RKO (cell line): ENCODE results near the gene SOAT2.

Experiments
- DNase-seq: peaks from one replicate; pipeline ENCODE4 v3.0.0-alpha.2; 2016; ENCODE audit warnings: low spot score

Gene SOAT2

DNA sequence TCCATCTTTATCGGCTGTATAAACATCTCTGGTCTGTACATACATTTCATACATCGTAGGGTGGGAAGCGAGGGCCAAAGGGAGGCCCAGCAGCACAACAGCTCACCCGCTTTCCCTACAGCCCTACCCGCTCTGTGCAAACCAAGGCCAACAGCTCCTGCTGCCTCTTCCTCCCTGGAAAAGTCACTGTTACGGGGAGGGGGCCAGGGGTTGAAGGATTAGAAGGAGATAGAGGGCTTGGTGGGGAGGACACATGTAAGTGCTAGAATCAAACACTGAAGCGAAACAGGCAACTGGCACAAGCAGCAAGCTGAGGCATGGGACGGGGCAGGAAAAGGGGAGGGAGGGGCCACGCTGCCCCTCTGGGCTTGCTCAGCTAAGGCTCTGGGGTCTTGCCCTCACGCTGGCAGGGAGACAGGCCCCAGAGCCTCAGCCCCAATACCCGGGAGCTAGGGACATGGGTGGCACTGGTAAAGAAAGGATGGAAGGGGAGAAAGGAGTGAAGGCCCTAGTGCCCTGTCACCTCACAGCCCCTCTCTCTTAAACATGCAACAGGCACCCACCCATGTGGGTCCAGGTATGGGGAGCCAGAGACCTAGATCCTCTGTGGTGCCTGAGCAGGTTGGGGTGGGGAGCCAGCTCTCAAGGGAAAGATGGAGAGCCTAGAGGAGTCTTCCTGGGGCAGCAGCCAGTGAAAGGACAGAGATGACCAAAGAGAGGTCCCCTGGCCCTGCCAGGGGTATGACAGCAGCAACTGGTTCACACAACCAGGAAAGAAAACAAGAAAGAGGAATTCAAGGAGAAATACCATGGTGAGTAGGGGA, 38.5 kb upstream of the SOAT2 start:
- DNase-seq, result no peak

DNA sequence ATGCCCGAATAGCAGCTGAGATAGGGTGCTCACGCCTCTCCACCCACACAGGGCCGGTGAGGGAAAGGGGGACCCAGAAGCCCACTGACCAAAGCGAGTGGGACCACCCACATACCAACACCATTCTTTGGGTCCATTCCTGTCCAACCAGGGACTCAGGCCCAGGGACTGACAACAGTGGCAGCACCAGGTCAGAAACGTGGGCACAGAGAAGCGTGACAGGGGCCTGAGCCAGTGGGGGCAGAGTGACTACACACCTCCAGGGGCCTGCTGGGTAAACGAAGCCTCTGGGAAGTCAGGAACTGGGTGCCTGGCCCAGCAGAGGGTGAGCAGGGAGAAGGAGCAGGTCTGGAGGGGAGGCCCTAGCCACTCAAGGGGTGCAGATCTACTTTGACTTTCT, 37.8 kb upstream of the SOAT2 start:
- DNase-seq, result no peak

DNA sequence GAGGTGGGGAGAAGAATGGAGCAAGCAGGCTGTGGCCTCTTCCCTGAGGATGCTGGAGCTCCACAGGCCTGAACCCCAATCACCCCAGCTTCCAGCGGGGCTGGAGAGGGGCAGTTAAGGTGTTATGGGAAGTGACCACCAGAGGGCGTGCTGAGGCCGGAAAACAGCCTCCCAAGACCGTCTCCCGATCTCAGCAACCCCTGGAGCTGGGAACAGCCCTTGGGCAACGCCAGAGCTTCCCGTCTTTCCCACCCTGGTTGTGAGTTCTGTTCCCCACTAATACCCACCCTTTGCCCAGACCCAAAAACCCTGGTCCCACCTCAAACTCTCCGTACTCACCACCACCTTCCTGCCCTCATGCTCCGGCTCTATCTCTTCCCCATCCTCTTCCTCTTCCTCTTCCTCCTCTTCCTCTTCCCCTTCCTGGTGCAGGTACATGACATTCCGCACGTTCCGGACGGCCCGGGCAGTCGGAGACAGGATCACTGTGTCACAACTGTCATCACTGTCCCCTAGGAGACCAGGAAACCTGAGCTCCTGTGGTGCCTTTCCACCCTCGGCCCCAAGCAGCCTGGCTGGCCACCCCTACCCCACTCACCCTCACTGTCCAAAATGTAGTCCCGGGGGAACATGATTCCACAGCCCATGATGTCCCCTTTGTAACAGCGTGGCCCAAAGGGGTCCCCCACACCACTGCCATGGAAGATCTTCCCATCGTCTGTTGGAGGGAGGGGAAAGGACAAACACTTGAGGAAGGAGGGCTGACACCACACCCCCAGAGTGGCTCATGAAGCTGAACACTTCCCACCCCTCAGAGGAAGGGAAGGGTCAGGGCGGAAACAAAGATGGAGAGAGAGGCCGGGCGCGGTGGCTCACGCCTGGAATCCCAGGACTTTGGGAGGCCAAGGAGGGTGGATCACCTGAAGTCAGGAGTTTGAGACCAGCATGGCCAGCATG, 37.0 kb upstream of the SOAT2 start:
- DNase-seq, result peak; percentile 77

DNA sequence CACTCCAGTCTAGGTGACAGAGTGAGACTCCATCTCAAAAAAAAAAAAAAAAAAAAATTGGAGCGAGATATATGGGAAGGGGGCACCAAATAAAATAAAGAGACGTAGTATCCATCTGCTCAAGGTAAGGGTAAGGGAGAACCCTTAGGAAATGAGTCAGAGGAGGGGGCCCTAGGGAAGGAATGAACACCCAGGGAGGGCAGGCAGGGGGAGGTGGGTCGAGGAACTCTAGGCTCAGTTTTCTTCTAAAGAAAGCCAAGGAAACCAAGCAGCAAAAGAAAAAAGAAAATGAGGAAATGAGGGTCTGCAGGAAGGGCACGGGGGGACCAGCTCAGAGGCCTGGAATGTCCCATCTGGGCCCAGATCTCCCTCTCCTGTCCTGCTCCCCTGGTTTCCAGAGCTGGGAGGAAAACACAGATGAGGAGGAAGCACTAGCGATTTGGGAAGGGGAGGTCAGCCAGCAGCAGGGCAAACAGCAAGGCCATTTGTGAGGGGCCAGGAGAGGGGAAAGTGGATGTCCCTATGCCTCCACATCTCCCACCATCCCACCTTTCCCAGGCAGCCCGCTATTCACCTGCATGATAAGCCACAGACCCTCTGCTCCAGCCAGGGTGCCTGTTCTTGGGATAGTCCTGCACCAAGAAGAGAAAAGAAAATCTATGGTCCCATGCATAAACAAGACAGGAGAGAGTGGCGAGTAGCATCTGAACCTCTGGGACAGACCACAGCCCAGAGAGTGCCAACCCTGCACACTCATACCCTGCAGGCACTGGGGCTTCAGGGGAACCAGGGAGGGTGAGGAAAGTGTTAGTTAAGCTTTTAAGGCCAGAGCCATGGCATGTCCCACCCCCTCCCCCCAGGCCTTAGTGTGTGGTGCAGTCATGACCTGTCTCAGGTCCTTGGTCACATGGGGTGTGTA, 36.0 kb upstream of the SOAT2 start:
- DNase-seq, result no peak

DNA sequence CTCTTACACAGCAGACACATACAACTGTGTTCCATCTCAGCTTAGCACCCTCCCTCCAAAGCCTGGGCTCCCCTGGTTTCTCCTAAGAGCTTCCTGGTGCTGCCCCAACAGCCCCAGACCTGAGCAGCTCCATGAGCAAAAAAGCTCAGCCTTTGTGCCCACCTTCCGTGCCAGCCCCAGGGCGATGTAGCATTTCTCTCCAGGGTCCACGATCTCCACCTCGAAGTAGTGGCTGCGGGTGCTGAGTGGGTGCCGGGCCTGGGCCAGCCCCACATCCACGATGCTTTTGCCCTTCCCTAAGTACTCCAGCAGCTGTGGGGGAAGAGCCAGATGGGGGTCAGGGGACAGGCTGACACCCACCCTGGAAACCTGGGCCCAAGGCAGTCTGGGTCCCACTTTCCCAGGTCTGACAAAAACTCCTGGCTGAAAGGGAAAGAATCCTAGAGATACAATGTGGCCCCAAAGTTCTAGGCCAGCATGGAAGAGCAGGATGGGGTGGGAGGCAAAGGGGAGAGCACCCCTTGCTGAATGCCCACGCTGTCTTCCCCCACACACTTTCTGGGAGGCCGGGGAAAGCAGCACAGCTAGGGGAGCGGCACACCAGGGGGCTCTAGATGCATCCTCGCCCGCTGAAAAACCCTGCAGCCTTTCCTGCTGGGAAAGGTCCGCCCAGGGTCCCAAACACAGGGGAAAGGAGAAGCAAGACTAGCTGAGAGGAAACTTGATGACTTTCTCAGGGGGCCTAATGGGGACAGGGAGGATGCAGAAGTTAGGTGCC, 35.1 kb upstream of the SOAT2 start:
- no peak for DNase-seq

DNA sequence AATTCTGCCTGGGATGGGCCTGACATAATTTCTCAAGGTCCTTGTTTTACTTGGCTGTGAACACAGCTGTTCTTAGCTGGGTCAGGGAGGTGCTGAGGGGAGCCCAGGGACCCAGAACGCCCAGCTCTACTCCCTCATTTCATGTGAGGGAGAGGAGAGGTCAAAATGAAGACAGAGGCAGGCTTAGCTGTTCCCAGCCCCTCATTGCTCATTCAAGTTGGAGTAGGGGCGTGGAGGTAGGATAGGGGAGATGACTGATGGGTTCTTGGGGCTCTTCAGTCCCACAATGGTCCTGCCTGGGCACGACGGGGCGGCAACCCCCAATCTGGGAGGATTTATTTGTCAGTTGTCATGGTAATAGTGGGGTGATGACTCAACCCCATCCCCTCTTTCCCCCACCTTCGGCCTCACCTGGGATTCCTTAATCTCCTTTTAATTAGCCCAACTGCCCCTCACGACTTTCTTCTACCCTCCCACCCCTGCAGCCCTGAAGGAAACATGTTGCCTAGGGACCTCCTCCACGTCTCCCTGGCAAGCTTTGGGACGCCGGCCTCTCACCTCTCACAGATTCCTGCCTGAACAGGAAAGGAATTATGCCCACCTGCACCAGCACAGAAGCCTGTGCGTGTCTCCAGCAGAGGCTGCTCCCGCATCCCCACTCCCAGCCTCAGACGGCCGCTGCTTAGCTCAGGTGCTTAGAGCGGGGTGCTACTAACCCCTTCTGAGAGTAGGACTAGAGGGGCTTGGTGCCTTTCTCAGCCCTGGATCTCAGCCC, 34.3 kb upstream of the SOAT2 start:
- no peak for DNase-seq

DNA sequence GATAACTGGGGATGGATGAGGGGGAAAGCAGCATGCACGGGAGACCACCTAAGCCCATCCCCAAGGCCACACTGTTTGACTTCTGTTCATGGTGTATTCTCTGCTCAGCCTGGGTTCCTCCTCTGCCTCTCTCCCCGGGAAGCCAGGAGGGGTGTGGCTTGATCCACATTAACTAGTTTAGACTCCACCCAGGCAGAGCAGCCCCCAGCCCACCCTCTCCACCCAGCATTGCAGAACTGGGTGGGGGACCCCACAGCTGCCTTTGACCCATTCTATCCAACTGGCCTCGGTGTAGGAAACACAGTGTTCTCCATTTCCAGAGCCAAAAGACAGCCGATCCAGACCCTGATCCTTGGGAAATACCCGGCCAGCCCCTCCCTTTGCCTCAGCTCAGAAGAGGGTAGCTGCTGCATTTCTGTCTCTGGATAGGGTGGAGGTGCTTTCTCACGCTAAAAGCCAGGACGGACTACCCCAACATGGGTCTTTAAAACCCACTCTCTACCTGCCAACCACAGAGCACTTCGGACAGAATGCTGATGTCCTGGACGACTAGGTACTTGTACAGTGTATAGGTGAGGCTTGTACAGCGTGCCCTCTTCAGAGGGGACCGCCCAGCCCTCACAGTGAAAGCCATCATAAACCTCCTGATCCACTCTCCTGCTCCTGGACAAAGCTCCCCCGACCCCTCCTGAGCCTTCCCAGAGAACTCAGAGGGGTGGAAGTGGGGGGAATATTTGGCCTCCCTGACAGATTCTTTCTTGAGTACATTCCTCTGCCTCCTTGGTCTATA, 33.5 kb upstream of the SOAT2 start:
- DNase-seq, result no peak

DNA sequence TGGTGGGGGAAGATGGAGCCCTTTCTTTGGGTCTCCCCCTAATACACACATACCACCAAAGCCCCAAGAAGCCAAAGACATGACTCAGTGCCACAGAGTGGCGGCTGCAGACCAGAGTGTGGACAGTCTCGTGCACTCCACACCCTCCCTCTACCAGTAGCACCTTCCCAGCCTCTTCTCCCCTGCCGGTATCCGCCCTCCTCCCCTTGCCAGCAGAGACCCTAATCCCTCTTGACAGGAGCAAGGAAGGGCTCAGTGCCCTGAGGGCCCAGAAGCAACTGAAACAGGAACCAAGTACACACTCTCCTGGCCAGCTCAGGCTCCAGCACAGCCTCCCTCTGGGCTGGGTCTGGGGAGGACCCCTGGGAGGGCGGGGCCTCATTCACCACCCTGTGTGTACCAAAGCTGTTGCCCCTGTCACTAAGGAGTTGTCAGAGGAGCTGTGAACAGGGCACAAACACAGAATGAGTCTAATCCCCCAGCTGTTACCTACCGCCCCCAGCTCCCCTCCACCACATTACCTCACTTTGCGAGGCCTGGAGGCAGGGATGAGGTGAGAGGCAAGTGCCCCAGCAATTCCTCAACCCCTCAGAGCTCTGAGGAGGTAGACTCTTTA, 32.3 kb upstream of the SOAT2 start:
- DNase-seq, result no peak

DNA sequence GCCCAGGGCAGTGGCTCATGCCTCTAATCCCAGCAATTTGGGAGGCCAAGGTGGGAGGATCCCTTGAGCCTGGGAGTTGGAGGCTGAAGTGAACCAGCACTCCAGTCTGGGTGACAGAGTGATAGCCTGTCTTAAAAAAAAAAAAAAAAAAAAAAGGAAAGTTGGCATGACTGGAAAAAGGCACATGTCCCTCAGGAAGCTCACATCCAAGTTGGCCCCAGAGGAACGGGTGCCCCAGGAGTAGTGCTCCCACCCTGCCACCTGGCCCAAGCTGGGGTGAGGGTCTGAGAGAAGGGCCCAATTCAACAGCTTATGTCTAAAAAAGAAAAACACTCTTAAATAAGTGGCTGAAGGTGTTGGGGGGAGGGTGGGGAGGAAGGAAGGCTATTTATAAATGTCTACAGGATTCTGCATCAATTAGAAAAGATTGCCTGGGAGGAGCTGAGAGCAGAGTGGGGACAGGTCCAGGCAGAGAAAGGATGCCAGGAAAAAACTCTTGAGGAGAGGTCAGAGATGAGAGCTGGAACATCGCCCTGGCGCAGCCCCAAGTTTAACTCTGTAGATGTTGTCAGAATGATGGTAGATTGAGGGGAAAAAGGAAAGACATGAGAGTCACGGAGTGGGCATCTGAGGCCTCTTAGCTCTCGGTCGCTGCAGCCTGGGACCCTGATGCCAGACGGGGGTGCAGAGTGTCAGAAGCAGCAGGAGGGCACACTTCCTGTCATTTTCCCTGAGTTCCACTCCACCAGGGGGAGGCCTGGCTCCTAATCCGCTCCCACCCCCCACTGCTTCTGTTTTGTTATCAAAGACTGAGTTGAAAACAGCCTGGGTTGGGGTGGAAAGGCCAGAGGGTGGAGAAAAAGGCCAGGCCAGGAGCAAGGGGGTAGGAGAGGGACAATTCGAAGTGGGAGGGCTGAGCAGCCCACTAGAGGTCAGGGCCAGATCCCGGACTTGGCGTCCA, 31.4 kb upstream of the SOAT2 start:
- no peak for DNase-seq

DNA sequence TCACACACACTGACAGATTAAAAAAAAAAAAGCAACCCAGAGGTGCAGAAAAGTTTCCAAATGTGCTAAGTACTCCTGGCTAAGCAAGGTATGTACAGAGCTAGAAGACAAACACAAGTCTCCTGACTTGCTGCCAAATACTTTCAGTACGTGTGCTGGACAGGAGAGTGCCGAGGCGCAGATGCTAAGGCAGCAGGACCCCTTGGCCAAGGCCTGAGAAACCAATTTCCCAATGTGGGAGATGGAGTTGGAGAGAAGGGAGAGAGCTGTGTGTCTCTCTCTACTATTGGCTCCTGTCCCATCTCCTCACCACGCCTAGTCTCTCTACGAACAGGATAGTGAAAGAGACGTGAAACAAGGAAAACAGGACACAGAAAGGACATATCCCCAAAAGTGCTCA, 29.4 kb upstream of the SOAT2 start:
- DNase-seq, result no peak

DNA sequence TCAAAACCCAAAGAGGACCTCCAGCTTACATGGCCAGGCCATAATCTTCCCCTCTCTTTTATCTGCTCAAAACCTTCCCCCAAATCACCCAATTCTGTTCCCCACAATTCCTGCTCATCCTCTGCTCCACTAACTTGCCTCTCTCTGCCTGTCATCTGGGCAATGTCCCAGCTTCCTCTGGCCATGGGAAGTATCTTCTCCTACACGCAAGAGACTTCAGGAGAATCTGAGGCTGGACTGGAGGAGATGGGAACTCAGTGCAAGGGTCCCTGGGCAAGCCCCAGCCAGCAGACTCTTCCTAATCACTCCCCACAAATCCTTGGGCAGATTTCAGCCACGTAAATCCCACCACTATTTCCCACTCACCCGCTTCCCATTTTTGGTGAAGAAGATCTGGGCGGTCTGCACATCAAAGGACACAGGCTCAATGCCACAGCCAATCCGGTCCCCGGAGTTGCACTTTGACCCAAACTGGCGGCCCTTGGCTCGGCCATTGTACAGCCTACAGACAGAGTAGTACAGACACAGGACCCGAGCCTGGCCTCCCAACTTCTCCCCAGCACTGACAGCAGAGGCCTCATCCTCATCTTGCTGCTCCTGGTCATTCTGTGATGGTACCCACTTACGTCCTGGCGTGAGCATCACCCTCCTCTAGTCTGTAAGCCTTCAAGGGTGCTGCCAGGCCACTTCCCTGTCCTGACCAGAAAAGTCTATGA, 28.8 kb upstream of the SOAT2 start:
- no peak for DNase-seq

DNA sequence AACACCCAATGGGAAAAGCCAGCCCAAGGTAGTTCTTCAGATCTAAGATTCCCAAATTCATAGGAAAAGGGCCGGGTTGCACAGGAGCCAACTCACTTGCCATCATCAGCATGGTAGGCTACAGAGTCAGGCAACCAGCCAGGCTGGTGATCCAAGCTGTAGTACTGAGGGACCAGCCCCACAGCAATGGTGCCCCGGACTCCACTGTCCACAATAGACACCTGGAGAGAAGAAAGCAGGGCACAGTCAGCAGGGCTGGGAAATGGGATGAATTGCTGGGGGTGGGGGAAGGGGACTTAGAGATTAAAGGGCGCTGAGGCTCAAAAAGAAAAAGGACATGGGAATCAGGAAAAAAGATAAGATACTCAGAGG, 28.3 kb upstream of the SOAT2 start:
- DNase-seq, result no peak

DNA sequence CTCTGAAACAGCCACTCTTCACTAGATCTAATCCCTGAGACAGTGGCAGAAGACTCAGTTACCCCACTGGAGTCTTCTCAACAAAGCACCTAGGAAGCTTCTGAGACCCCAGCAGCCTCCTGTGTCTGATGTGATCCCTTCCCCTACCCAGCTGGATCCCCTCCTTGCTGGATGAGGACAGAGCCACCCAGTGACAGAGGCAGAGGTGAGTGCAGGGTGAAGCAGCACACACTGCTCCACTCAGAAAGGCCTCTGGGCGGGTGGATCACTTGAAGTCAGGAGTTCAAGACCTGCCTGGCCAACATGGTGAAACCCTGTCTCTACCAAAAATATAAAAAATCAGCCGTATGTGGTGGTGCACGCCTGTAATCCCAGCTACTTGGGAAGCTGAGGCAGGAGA, 26.8 kb upstream of the SOAT2 start:
- no peak for DNase-seq

DNA sequence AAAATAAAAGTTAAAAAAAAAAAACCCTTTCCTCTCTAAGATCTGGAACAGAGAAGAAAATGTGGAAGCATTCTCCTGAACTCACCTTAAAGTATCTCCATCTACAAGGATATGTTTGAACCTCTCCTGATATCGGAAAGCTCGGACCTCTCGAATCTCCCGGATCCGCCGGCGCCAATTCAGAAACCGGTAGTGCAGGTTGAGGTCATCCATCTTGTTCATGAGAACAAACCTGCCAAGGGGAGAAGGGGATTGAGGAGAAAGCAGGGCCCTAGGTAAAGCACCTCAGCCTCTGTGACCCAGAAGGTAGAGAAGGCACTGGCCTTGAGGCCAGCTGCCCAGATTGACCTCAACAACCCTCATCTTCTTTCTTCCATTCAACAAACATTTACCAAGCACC, 26.3 kb upstream of the SOAT2 start:
- DNase-seq, result no peak

DNA sequence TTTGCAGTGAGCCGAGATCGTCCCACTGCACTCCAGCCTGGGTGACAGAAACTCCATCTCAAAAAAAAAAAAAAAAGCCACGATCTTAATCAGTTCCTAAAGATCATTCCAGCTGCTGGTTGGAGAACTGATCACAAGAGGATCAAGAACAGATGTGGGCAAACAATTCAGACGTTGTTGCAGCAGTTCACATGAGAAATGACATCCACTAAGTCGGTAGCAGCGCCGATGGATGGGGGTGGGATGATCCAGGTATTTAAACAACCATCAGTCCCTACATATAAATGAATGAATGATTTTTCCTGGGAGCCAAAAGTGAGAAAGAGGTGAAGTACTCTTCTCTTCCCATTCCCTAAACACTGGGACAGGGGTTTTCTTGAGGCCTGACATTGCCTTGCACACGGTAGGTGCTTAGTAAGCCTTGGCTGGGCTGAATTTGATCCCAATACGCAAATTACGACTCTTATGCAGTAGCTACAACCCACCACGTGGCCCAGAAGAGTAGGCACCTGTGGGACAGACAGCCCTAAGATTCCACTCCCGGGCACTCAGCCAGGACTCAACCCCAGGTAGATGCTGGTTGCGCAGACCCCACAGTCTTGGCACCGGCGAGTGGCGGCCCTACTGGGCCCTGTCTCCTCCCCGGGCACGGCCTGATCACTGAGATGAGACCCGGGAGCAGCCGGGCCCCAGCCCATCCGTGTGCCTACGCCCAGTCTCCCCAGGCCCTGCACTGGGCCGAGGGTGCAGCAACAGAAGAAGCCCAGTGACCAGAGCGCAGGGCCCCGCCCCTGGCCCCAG, 24.7 kb upstream of the SOAT2 start:
- peak; percentile 66 for DNase-seq
